Limb (tissue), 2 donors: Measurements from ENCODE around the gene FBXL16.

Experiments
- DNase-seq, 2 donors: peaks; one replicate each; pipeline ENCODE4 v3.0.0-alpha.2; 2016; ENCODE audit errors: extremely low spot score in 2 of 2

FBXL16 gene

DNA sequence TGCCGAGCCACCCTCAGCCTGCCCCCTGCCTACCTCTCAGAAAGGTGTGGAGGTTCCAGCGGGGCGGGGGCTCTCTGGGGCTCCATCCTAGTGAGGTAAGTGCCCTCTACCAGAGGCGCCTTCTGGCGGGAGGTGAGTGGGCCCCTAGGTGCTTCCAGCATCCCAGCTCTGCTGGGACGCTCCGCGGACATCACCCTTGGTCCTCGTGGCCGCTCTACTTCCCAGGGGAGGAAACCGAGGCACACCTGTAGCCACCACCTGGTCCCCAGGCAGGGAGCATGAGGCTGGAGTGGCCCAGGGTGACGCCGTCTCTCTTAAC lies 62.6 kb downstream of the FBXL16 start:
- DNase-seq: no peak
